Measurements from ENCODE around the gene ADAM22.
A peak's percentile ranks its signal among the peaks of the same experiment; 100 is the strongest.

ADAM22 gene

GRCh38 chr7:88229302-88229995 is 295.4 kb downstream of the ADAM22 start:
- ATAC-seq (ENCODE audit: insufficient read depth, low read depth) = no peak
- no peaks in the 10 kb centered on the region for H4K20me1 ChIP-seq (ENCODE audit: insufficient read depth, low read length)
- no peak overlapping the region for H3K4me3 ChIP-seq (ENCODE audit: low read depth in 1 of 2, low read length in 2 of 2)
- DNase-seq = no peak
- TF ChIP-seq EZH2 (IDR thresholded peaks at IDR 0.05; ENCODE audit: borderline replicate concordance, low read depth, low read length, severe bottlenecking) = no peak
- TF ChIP-seq, protein P1, sequence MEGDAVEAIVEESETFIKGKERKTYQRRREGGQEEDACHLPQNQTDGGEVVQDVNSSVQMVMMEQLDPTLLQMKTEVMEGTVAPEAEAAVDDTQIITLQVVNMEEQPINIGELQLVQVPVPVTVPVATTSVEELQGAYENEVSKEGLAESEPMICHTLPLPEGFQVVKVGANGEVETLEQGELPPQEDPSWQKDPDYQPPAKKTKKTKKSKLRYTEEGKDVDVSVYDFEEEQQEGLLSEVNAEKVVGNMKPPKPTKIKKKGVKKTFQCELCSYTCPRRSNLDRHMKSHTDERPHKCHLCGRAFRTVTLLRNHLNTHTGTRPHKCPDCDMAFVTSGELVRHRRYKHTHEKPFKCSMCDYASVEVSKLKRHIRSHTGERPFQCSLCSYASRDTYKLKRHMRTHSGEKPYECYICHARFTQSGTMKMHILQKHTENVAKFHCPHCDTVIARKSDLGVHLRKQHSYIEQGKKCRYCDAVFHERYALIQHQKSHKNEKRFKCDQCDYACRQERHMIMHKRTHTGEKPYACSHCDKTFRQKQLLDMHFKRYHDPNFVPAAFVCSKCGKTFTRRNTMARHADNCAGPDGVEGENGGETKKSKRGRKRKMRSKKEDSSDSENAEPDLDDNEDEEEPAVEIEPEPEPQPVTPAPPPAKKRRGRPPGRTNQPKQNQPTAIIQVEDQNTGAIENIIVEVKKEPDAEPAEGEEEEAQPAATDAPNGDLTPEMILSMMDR (IDR thresholded peaks at IDR 0.05; ENCODE audit: borderline replicate concordance, extremely low read depth, low read length, poor library complexity, severe bottlenecking) = no peak
- no peaks in the 10 kb centered on the region for H3K36me3 ChIP-seq (ENCODE audit: insufficient read depth, low read length)
- H3K79me2 ChIP-seq (ENCODE audit: insufficient read depth, low read length) = no peaks in the 10 kb centered on the region
- no peak overlapping the region for H3K9ac ChIP-seq (ENCODE audit: low read depth, low read length)
- no peak overlapping the region for H2AFZ ChIP-seq (ENCODE audit: low read depth, low read length)
- H3K27ac ChIP-seq (ENCODE audit: low read length) = no peak overlapping the region
- H3K27me3 ChIP-seq (ENCODE audit: insufficient read depth, low read length, poor library complexity) = no peaks in the 10 kb centered on the region
- no peak overlapping the region for H3K4me2 ChIP-seq (ENCODE audit: insufficient read depth, low read length)
- H3K9me3 ChIP-seq (ENCODE audit: insufficient read depth, low read length, severe bottlenecking) = no peaks in the 10 kb centered on the region
- no peaks in the 10 kb centered on the region for H3K4me1 ChIP-seq (ENCODE audit: insufficient read depth, low read length)

GRCh38 chr7:88230646-88231045 is 296.6 kb downstream of the ADAM22 start:
- Histone ChIP-seq H3K4me1 (ENCODE audit: insufficient read depth, low read length) (no peaks in the 10 kb centered on the region), H3K27ac (ENCODE audit: low read length) (no peak overlapping the region), H3K9ac (ENCODE audit: low read depth, low read length) (no peak overlapping the region), H3K79me2 (ENCODE audit: insufficient read depth, low read length) (no peaks in the 10 kb centered on the region), H2AFZ (ENCODE audit: low read depth, low read length) (no peak overlapping the region), H3K4me2 (ENCODE audit: insufficient read depth, low read length) (no peak overlapping the region), H4K20me1 (ENCODE audit: insufficient read depth, low read length) (no peaks in the 10 kb centered on the region), H3K4me3 (ENCODE audit: low read depth in 1 of 2, low read length in 2 of 2) (no peak overlapping the region), H3K9me3 (ENCODE audit: insufficient read depth, low read length, severe bottlenecking) (no peaks in the 10 kb centered on the region), H3K27me3 (ENCODE audit: insufficient read depth, low read length, poor library complexity) (no peaks in the 10 kb centered on the region), H3K36me3 (ENCODE audit: insufficient read depth, low read length) (no peaks in the 10 kb centered on the region)
- TF ChIP-seq, protein P1 (IDR thresholded peaks at IDR 0.05; ENCODE audit: borderline replicate concordance, extremely low read depth, low read length, poor library complexity, severe bottlenecking) = no peak
- TF ChIP-seq EZH2 (IDR thresholded peaks at IDR 0.05; ENCODE audit: borderline replicate concordance, low read depth, low read length, severe bottlenecking) = no peak
- no peak for ATAC-seq (ENCODE audit: insufficient read depth, low read depth)
- DNase-seq = no peak

DNA sequence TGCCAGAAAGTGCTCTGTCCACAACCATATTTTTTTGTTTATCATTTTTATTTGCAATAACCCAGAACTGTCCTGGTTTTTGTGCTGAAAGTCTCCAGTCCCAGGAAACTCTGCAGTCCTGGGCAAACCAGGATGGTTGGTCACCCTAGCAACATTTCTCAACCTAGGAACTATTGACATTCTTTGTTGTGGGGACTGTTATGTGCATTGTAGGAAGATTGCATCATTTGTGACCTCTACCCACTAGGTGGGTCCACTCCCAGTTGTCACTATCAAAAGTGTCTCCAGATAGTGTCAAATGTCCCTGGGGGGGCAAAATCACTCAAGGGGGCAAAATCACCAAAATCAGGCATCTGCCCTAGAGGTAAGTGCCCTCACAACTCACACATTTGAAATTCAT is 299.8 kb downstream of the ADAM22 start:
- no peak overlapping the region for H3K9ac ChIP-seq (ENCODE audit: low read depth, low read length)
- no peak for TF ChIP-seq EZH2 (IDR thresholded peaks at IDR 0.05; ENCODE audit: borderline replicate concordance, low read depth, low read length, severe bottlenecking)
- TF ChIP-seq, protein P1 (IDR thresholded peaks at IDR 0.05; ENCODE audit: borderline replicate concordance, extremely low read depth, low read length, poor library complexity, severe bottlenecking) = no peak
- H3K4me3 ChIP-seq (ENCODE audit: low read depth in 1 of 2, low read length in 2 of 2) = no peak overlapping the region
- no peaks in the 10 kb centered on the region for H3K36me3 ChIP-seq (ENCODE audit: insufficient read depth, low read length)
- H4K20me1 ChIP-seq (ENCODE audit: insufficient read depth, low read length) = no peaks in the 10 kb centered on the region
- no peak overlapping the region for H2AFZ ChIP-seq (ENCODE audit: low read depth, low read length)
- no peaks in the 10 kb centered on the region for H3K4me1 ChIP-seq (ENCODE audit: insufficient read depth, low read length)
- DNase-seq = no peak
- no peaks in the 10 kb centered on the region for H3K79me2 ChIP-seq (ENCODE audit: insufficient read depth, low read length)
- ATAC-seq (ENCODE audit: insufficient read depth, low read depth) = 0 out of 3 replicates have a peak, but pooled peaks have one; percentile 27
- H3K27me3 ChIP-seq (ENCODE audit: insufficient read depth, low read length, poor library complexity) = no peaks in the 10 kb centered on the region
- H3K4me2 ChIP-seq (ENCODE audit: insufficient read depth, low read length) = no peak overlapping the region
- no peaks in the 10 kb centered on the region for H3K9me3 ChIP-seq (ENCODE audit: insufficient read depth, low read length, severe bottlenecking)
- H3K27ac ChIP-seq (ENCODE audit: low read length) = no peak overlapping the region
